ENCODE data around the gene SLC20A1.
"Not testable (repeated sequence)": the region's sequence is repeated elsewhere in the genome, so short reads cannot be mapped to it uniquely, and the experiment has no call there.

SLC20A1 gene, protein sequence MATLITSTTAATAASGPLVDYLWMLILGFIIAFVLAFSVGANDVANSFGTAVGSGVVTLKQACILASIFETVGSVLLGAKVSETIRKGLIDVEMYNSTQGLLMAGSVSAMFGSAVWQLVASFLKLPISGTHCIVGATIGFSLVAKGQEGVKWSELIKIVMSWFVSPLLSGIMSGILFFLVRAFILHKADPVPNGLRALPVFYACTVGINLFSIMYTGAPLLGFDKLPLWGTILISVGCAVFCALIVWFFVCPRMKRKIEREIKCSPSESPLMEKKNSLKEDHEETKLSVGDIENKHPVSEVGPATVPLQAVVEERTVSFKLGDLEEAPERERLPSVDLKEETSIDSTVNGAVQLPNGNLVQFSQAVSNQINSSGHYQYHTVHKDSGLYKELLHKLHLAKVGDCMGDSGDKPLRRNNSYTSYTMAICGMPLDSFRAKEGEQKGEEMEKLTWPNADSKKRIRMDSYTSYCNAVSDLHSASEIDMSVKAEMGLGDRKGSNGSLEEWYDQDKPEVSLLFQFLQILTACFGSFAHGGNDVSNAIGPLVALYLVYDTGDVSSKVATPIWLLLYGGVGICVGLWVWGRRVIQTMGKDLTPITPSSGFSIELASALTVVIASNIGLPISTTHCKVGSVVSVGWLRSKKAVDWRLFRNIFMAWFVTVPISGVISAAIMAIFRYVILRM

GRCh38 chr2:112645310-112646101 lies at the start of gene SLC20A1:
SLC20A1 (plus strand) TSS chr2:112645939; CDS start chr2:112646829, 890 bp downstream.
- DNase-seq (ENCODE audit: low read depth, low spot score): peak; percentile 75

- DNase-seq (ENCODE audit: low read depth, low spot score): no peak
Observed at GRCh38 chr2:112597537-112598322, 48.0 kb upstream of the SLC20A1 start.

- DNase-seq (ENCODE audit: low read depth, low spot score): no peak
Observed at GRCh38 chr2:112600634-112601033, 45.1 kb upstream of the SLC20A1 start.

DNA sequence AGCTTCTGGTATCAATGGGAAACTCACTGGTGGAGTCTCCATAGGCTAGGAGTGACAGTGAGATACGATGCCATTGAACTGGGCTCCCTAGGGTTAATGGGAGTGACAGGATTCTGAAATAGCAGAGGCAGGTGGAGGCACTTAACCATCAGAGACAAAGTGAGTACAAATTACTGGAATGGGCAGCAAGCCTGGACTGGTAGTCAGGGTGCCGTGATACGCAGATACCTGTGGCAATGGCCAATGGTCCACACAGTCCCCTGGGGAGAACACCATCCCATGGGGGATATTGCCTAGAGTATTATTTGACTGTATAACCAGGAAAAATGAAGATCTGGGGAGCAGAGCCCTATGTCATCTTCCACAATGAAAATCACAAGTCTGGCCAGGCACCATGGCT lies 44.0 kb upstream of the SLC20A1 start:
- DNase-seq (ENCODE audit: low read depth, low spot score): no peak

DNA sequence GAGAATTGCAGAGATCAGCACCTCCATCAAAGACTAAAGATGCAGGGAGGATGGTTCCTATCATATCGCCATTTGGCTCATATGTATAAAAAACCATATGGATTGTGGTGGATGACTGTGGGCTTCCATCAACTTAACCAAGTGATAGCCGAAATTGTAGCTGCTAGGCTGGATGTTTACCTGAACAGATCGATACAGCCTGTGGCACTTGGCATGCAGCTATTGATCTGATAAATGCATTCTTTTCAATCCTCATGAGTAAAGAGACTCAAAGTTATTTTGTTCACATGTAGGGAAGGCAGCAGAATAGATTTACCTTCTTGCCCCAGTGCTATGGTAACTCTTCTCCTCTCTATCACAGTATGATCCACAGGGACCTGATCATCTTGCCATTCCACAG lies 42.8 kb upstream of the SLC20A1 start:
- DNase-seq (ENCODE audit: low read depth, low spot score): no peak

DNA sequence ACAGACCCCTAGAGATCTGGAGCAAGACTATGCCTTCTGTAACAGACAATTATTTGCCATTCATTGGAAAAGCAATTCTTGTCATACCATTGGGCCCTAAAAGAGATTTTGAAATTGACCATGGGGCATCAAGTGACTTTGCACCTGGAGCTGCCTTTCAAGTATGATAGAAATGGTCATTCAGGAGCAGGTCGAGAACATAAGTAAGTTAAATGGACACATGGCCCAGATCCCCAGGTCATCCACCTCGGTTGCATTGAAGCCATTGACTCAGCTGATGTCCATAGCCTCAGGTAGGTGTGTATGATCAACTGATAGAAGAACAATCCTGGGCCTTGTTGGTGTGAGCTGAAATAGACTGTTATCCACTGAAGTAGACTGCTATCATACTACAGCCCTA lies 42.0 kb upstream of the SLC20A1 start:
- DNase-seq (ENCODE audit: low read depth, low spot score): no peak

DNA sequence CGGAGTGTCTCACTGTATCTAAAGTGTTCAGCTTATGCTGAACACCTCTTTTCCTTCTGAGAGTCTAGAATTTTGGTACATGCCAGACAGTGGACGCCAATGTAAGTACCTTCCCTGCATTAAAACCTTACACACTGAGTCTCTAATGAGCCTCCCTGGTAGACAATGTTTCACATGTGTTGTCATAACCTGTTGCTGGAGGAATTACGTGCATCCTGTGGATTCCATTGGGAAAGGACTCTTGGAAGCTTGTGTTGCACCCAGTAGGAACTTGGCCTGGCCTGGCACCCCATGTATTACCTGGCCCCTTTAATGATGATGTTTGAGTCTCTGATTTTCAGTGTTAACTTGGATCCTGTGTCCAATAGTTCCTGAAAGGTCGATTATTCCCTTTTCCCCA lies 40.8 kb upstream of the SLC20A1 start:
- no peak for DNase-seq (ENCODE audit: low read depth, low spot score)

GRCh38 chr2:112605926-112606325 lies 39.8 kb upstream of the SLC20A1 start:
- no peak for DNase-seq (ENCODE audit: low read depth, low spot score)

DNA sequence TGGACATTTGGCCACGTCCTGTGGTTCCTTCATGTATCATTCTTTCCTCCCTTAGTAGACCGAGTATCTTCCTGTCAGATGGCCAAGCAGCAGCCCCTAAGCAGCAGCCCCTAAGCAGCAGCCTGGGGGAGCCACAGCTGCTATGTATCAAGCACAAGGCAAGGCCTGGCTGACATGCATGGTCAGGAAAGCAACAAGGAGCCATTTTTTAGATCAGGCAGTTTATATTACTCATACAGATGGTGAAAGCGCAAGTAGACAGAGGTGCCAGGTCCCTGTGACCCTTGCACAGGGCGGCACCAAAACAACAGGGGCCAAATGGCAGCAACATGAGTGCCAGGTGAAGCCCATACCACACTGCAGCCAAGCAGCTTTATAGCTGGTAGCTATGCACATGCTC lies 39.2 kb upstream of the SLC20A1 start:
- DNase-seq (ENCODE audit: low read depth, low spot score): no peak

GRCh38 chr2:112607680-112608438 lies 37.9 kb upstream of the SLC20A1 start:
- no peak for DNase-seq (ENCODE audit: low read depth, low spot score)

DNA sequence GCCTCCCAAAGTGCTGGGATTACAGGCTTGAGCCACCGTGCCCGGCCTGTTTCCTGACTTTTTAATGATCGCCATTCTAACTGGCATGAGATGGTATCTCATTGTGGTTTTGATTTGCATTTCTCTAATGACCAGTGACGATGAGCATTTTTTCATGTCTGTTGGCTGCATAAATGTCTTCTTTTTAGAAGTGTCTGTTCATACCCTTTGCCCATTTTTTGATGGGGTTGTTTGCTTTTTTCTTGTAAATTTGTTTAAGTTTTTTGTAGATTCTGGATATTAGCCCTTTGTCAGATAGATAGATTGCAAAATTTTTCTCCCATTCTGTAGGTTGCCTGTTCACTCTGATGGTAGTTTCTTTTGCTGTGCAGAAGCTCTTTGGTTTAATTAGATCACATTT lies 36.4 kb upstream of the SLC20A1 start:
- DNase-seq (ENCODE audit: low read depth, low spot score): not testable (repeated sequence)

DNA sequence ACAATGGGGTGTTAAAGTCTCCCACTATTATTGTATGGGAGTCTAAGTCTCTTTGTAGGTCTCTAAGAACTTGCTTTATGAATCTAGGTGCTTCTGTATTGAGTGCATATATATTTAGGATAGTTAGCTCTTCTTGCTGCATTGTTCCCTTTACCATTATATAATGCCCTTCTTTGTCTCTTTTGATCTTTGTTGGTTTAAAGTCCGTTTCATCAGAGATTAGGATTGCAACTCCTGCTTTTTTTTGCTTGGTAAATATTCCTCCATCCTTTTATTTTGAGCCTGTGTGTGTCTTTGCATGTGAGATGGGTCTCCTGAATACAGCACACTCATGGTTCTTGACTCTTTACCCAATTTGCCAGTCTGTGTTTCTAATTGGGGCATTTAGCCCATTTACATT lies 33.5 kb upstream of the SLC20A1 start:
- DNase-seq (ENCODE audit: low read depth, low spot score): not testable (repeated sequence)

- no peak for DNase-seq (ENCODE audit: low read depth, low spot score)
Observed at GRCh38 chr2:112614201-112614840, 31.4 kb upstream of the SLC20A1 start.

DNA sequence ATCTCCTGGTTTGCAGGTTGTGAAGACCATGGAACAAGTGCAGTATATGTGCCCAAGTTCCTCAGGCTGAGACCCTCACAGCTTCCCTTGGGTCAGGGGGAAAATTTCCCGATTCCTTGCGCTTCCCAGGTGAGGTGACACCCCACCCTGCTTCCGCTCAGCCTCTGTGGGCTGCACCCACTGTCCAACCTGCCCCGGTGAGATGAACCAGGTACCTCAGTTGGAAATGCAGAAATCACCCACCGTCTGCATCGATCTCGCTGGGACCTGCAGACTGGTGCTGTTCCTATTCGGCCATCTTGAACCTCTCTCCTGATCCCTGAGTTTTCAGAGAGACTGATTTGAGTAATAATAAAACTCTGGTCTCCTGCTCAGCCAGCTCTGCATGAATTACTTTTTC lies 30.7 kb upstream of the SLC20A1 start:
- DNase-seq (ENCODE audit: low read depth, low spot score): no peak

DNA sequence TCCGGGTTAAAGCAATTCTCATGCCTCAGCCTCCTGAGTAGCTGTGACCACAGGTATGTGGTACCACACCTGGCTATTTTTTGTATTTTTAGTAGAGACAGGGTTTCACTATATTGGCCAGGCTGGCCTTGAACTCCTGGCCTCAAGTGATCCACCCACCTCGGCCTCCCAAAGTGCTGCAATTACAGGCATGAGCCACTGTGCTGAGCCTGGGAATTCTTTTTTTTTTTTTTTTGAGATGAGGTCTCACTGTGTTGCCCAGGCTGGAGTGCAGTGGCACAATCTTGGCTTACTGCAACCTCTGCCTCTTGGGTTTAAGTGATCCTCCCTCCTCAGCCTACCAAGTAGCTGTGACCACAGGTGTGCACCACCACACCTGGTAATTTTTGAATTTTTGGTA lies 29.9 kb upstream of the SLC20A1 start:
- DNase-seq (ENCODE audit: low read depth, low spot score): not testable (repeated sequence)

DNA sequence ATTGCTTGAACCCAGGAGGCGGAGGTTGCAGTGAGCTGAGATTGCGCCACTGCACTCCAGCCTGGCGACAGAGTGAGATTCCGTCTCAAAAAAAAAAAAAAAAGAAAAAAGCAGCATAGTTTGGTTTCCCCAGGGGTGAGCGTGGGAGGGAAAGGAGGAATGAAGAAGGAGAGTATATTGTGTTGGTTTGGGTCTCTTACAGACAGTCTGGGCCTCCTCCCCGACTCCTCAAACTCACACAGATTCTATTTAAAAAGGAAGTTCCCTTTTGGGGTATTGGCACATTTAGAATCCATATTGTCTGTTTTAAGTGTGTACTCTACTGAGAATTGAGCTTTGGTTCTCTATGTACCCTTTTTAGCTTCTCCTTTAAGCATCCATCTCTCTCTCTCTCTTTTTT lies 27.4 kb upstream of the SLC20A1 start:
- no peak for DNase-seq (ENCODE audit: low read depth, low spot score)

GRCh38 chr2:112621790-112622527 lies 23.8 kb upstream of the SLC20A1 start:
- DNase-seq (ENCODE audit: low read depth, low spot score): no peak

GRCh38 chr2:112622528-112622849 lies 23.2 kb upstream of the SLC20A1 start:
- DNase-seq (ENCODE audit: low read depth, low spot score): no peak

GRCh38 chr2:112623913-112624777 lies 21.6 kb upstream of the SLC20A1 start:
- DNase-seq (ENCODE audit: low read depth, low spot score): no peak

Measured in smooth muscle cell of the brain vasculature (primary cell).